Measurements from ENCODE around the gene PUS10. TPM values are rescaled to one million over a fixed set of nuclear protein-coding genes. Genes with fewer than 3 reads are reported as not detected.
A peak's percentile ranks its signal among the peaks of the same experiment; 100 is the strongest.

The PUS10 gene
- total and polyA plus RNA-seq, 2 experiments from 2014 or later: 6.7 to 7.1 TPM

GRCh38 chr2:60966507-60967405 is 51.3 kb downstream of the PUS10 start:
- Histone ChIP-seq H3K79me2 (ENCODE audit: insufficient read depth) (no peaks in the 10 kb centered on the region), H3K4me1 (ENCODE audit: insufficient read depth) (peaks cover 10% of the 10 kb centered on the region; the same call in 1 of the 2 replicates), H3K9me3 (ENCODE audit: low read depth) (no peaks in the 10 kb centered on the region), H3F3A (ENCODE audit: insufficient read depth) (peaks cover 3% of the 10 kb centered on the region), H3K27me3 (replicated peaks; ENCODE audit: insufficient read depth) (no peaks in the 10 kb centered on the region), H3K4me3 (no peak overlapping the region), H4K20me1 (ENCODE audit: insufficient read depth) (no peaks in the 10 kb centered on the region), H2AFZ (no peak overlapping the region), H3K9ac (no peak overlapping the region), H3K9me2 (ENCODE audit: insufficient read depth) (no peaks in the 10 kb centered on the region), H3K4me2 (ENCODE audit: unreplicated experiment) (no peak overlapping the region), H3K27ac (no peak overlapping the region), H3K36me3 (ENCODE audit: low read depth) (no peaks in the 10 kb centered on the region)
- TF ChIP-seq EZH2phosphoT487 (IDR thresholded peaks at IDR 0.05; ENCODE audit: insufficient read depth, low read depth): no peak
- no peak for TF ChIP-seq EZH2 (IDR thresholded peaks at IDR 0.05; ENCODE audit: insufficient read depth, poor library complexity, severe bottlenecking)
- 88 to 94% methylated on average over 1 of the region's 1 CpG for WGBS, 2 experiments (ENCODE audit: low coverage in 1 of 2, low lambda C conversion rate in 2 of 2, missing lambda C conversion rate in 2 of 2)
- DNase-seq: no peak
- in situ Hi-C loops (cut with MboI): no loop called here

- H3K36me3 ChIP-seq (ENCODE audit: low read depth): no peaks in the 10 kb centered on the region
- no peak for DNase-seq
- no peak overlapping the region for H3K9ac ChIP-seq
- no peak overlapping the region for H3K27ac ChIP-seq
- no peak overlapping the region for H2AFZ ChIP-seq
- in situ Hi-C loops (cut with MboI): no loop called here
- H3K4me2 ChIP-seq (ENCODE audit: unreplicated experiment): no peak overlapping the region
- H3K79me2 ChIP-seq (ENCODE audit: insufficient read depth): no peaks in the 10 kb centered on the region
- TF ChIP-seq EZH2phosphoT487 (IDR thresholded peaks at IDR 0.05; ENCODE audit: insufficient read depth, low read depth): no peak
- TF ChIP-seq EZH2 (IDR thresholded peaks at IDR 0.05; ENCODE audit: insufficient read depth, poor library complexity, severe bottlenecking): no peak
- peaks cover 23% of the 10 kb centered on the region for H3K4me1 ChIP-seq (ENCODE audit: insufficient read depth)
- H3K9me2 ChIP-seq (ENCODE audit: insufficient read depth): no peaks in the 10 kb centered on the region
- H4K20me1 ChIP-seq (ENCODE audit: insufficient read depth): no peaks in the 10 kb centered on the region
- H3K27me3 ChIP-seq (replicated peaks; ENCODE audit: insufficient read depth): no peaks in the 10 kb centered on the region
- peaks cover 14% of the 10 kb centered on the region for H3F3A ChIP-seq (ENCODE audit: insufficient read depth)
- H3K4me3 ChIP-seq: no peak overlapping the region
- H3K9me3 ChIP-seq (ENCODE audit: low read depth): no peaks in the 10 kb centered on the region
These were observed 52.6 kb downstream of the PUS10 start for GRCh38 chr2:60965499-60965785.

GRCh38 chr2:60964651-60965498 is 53.2 kb downstream of the PUS10 start:
- in situ Hi-C loops (cut with MboI): no loop called here
- Histone ChIP-seq H2AFZ (peak overlapping the region; percentile 13; the same call in 1 of the 2 replicates), H3K27me3 (replicated peaks; ENCODE audit: insufficient read depth) (no peaks in the 10 kb centered on the region), H4K20me1 (ENCODE audit: insufficient read depth) (no peaks in the 10 kb centered on the region), H3F3A (ENCODE audit: insufficient read depth) (peaks cover 14% of the 10 kb centered on the region), H3K36me3 (ENCODE audit: low read depth) (no peaks in the 10 kb centered on the region), H3K9me2 (ENCODE audit: insufficient read depth) (no peaks in the 10 kb centered on the region), H3K27ac (no peak overlapping the region), H3K9me3 (ENCODE audit: low read depth) (no peaks in the 10 kb centered on the region), H3K4me3 (no peak overlapping the region), H3K4me2 (ENCODE audit: unreplicated experiment) (no peak overlapping the region), H3K79me2 (ENCODE audit: insufficient read depth) (no peaks in the 10 kb centered on the region), H3K9ac (no peak overlapping the region), H3K4me1 (ENCODE audit: insufficient read depth) (peaks cover 24% of the 10 kb centered on the region)
- peak; percentile 17 for DNase-seq
- 74 to 75% methylated on average over 7 of the region's 7 CpGs for WGBS, 2 experiments (ENCODE audit: low coverage in 1 of 2, low lambda C conversion rate in 2 of 2, missing lambda C conversion rate in 2 of 2)
- TF ChIP-seq EZH2phosphoT487 (IDR thresholded peaks at IDR 0.05; ENCODE audit: insufficient read depth, low read depth): no peak
- TF ChIP-seq EZH2 (IDR thresholded peaks at IDR 0.05; ENCODE audit: insufficient read depth, poor library complexity, severe bottlenecking): no peak

- H2AFZ ChIP-seq: no peak overlapping the region
- H3K4me2 ChIP-seq (ENCODE audit: unreplicated experiment): no peak overlapping the region
- no peaks in the 10 kb centered on the region for H3K9me3 ChIP-seq (ENCODE audit: low read depth)
- H3K27me3 ChIP-seq (replicated peaks; ENCODE audit: insufficient read depth): no peaks in the 10 kb centered on the region
- H3K9ac ChIP-seq: no peak overlapping the region
- DNase-seq: no peak
- TF ChIP-seq EZH2 (IDR thresholded peaks at IDR 0.05; ENCODE audit: insufficient read depth, poor library complexity, severe bottlenecking) (no peak), EZH2phosphoT487 (IDR thresholded peaks at IDR 0.05; ENCODE audit: insufficient read depth, low read depth) (no peak)
- in situ Hi-C loops (cut with MboI): no loop called here
- no peaks in the 10 kb centered on the region for H3K36me3 ChIP-seq (ENCODE audit: low read depth)
- H3K27ac ChIP-seq: no peak overlapping the region
- peaks cover 35% of the 10 kb centered on the region for H3K4me1 ChIP-seq (ENCODE audit: insufficient read depth)
- H4K20me1 ChIP-seq (ENCODE audit: insufficient read depth): no peaks in the 10 kb centered on the region
- H3F3A ChIP-seq (ENCODE audit: insufficient read depth): peaks cover 25% of the 10 kb centered on the region
- H3K9me2 ChIP-seq (ENCODE audit: insufficient read depth): no peaks in the 10 kb centered on the region
- no peak overlapping the region for H3K4me3 ChIP-seq
- no peaks in the 10 kb centered on the region for H3K79me2 ChIP-seq (ENCODE audit: insufficient read depth)
These were observed 54.9 kb downstream of the PUS10 start for GRCh38 chr2:60963190-60963589.
